COR-L47 (cell line): ENCODE data around the gene SAT1.

Experiments used
- DNase-seq: peaks from one replicate; lab custom pipeline; 2025; lab: John Stamatoyannopoulos, UW

SAT1 gene

GRCh38 chrX:23810279-23810678, 27.3 kb downstream of the SAT1 start:
- DNase-seq = no peak

GRCh38 chrX:23811108-23811651, 28.2 kb downstream of the SAT1 start:
- DNase-seq = no peak

- DNase-seq = no peak
Measured at GRCh38 chrX:23811656-23812055, 28.7 kb downstream of the SAT1 start.

DNA sequence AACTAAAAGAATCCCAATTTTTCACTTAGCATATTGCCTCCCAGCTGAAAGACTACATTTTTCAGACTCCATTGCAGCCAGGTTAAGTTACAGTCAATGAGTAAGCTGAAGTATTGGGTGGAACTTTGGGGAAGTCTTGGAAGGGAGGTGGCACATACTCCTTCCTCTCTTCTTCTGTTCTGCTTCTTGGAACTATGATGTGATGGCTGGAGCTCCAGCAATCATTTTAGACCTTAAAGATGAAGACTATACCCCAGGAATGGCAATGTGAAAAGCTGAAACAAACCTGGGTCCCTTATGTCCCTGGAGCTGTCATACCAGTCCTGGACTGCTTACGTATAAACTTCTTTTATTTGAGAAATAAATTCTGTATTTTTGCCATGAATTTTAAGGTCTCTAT, 30.8 kb downstream of the SAT1 start:
- no peak for DNase-seq

- DNase-seq = no peak
Measured at GRCh38 chrX:23815376-23815775, 32.4 kb downstream of the SAT1 start.

GRCh38 chrX:23816179-23816578, 33.2 kb downstream of the SAT1 start:
- no peak for DNase-seq

GRCh38 chrX:23817979-23818336, 35.0 kb downstream of the SAT1 start:
- no peak for DNase-seq

DNA sequence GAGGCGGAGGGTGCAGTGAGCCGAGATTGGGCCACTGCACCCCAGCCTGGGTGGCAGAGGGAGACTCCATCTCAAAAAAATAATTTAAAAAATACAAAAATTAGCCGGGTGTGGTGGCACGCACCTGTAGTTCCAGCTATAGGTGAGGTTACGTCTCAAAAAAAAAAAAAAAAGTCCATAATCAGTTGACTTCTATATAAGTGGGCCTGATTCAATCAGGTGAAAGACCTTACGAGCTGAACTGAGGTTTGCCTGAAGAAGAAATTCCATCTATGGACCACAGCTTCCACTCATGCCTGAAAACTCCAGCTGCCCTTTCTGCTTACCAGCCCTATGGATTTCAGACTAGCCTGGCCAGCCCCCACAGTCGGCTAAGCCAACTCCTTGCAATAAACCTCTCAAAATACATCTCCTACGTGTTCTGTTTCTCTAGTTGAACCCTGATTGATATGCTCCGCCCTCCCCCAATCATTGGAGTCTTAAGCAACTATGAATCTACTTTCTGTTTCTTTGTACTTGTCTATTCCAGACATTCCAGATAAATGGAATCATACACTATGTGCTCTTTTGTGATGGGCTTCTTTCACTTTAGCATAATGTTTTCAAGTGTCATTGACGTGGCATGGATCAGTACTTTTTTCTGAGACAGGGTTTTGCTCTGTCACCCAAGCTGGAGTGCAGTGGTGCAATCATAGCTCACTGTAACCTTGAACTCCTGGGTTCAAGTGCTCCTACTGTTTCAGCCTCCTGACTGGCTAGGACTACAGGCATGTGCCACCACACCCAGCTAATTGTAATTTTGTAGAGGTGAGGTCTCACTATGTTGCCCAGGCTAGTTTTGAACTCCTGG, 36.6 kb downstream of the SAT1 start:
- no peak for DNase-seq

DNA sequence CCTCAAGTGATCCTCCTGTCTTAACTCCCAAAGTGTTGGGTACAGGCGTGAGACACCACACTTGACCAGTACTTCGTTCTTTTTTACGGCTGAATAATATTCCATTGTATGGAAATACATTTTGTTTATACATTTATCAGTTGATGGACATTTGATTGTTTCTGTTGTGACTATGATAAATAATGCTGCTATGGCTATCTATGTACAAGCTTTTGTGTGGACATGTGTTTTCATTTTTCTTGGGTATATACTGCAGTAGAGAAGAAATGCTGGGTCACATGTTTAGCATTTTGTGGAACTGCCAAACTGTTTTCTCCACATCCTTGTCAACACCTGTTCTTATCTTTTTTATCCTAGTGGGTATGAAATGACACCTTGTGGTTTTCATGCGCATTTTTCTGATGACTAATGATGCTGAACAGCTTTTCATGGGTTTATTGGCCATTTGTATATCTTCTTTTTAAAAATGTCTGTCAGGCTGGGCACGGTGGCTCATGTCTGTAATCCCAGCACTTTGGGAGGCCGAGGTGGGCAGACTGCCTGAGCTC, 37.3 kb downstream of the SAT1 start:
- DNase-seq = no peak

GRCh38 chrX:23821847-23822246, 38.9 kb downstream of the SAT1 start:
- no peak for DNase-seq

- DNase-seq = no peak
Measured at GRCh38 chrX:23822397-23822796, 39.4 kb downstream of the SAT1 start.

DNA sequence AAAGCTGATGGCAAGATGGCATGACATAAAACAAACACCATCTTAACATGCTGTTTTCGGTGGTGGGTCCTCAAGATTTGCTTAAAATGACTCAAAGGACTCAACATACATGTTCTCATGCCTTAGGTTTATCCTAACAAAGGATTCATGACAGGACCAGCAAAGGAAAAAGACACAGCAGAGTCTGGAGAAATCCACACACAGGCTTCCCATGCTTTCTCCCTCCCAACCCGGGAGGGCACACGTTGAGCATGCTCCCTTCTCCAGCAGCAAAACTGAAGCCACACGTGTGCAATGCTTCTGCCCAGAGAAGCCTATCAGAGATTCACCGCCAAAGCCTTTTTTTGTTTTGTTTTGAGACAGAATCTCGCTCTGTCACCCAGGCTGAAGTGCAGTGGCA, 39.9 kb downstream of the SAT1 start:
- DNase-seq = no peak

GRCh38 chrX:23825675-23826074, 42.7 kb downstream of the SAT1 start:
- DNase-seq = no peak

- DNase-seq = no peak
Measured at GRCh38 chrX:23826216-23826615, 43.2 kb downstream of the SAT1 start.

DNA sequence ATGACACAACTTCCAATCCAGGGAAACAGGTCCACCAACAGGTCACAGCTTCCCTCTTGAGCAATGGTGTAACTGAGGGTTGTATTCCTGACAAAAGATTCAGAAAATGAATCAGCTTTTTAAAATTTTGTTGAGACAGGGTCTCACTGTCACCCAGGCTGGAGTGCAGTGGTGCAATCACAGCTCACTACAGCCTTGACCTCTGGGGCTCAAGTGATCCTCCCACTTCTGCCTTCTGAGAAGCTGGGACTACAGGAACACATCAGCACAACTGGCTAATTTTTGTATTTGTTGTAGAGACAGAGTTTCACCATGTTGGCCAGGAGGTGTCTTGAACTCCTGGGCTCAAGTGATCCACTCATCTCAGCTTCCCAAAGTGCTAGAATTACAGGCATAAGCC, 43.7 kb downstream of the SAT1 start:
- no peak for DNase-seq

DNA sequence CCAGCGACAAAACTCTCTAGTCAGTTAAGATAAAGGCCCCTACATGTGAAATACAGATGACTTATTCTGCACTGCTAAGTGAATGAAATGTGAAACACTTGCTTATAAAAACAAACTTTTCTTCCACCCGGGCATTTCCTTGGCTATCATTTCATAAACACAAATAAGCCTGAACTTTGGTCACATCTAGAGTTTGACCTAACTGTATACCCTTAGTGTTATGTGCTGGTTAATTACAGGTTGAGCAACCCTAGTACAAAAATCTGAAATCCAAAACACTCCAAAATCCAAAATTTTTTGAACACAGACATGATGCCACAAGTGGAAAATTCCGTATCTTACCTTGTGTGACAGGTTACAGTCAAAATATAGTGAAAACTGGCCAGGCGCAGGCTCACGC, 45.9 kb downstream of the SAT1 start:
- no peak for DNase-seq

DNA sequence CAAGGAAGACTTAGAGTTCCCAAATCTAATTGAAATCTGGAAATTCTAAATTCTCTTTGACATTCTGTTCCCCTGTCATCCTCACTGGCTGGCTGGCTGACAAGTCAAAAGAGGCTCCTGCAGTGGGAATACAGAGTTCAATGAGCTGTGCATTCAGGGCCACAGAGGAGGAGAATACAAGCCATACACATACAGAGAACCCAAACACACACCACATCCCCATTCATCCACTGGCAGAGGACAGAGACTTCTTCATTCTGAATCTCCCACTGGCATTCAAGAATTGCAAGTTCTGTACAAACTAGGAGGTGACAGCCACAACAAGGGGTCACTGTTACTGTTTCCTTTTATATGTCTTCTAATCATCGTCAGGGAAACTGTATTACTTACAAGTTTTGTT, 49.7 kb downstream of the SAT1 start:
- no peak for DNase-seq
